Upper lobe of left lung (tissue), 4 donors: ENCODE data around the gene COL18A1.

ENCODE experiments used
- POLR2A ChIP-seq, 4 donors: fragments of 450-650 bp; IDR thresholded peaks; one replicate each; pipeline ENCODE4 v1.5.1; 2016 to 2017; ENCODE audit warnings: antibody characterized with exemption in 4 of 4, mild to moderate bottlenecking in 2 of 4
- POLR2AphosphoS5 ChIP-seq, 2 donors: sonication (generic); formaldehyde crosslinking; IDR thresholded peaks; one replicate each; pipeline ENCODE4 v1.5.1; 2017; ENCODE audit warnings: antibody characterized with exemption in 2 of 2
- TF ChIP-seq, protein P1 (sequence below), 6 experiments: fragments of 450-650 bp in 4 of 6; fragments of 200-600 bp in 2 of 6; sonication (generic) in 2 of 6; IDR thresholded peaks; one replicate each; pipeline ENCODE4 v1.5.1; 2016 to 2019; ENCODE audit warnings: antibody characterized with exemption in 6 of 6

DNA sequence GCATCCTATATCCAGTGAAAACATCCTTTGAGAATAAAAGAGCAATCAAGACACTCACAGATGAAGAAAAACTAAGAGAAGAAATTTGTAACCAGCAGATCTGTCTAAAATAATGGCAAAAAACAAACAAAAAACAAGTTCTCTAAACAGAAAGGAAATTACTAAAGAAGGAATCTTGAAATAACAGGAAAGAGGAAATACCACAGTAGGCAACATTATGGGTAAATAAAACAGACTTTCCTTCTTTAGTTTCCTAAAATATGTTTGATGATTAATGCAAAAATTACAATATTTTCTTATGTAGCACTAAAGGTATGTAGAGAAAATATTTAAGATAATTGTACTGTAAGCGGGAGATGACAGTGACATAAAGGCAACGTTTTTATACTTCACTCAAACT, 113.8 kb downstream of the COL18A1 start:
- TF ChIP-seq, protein P1, sequence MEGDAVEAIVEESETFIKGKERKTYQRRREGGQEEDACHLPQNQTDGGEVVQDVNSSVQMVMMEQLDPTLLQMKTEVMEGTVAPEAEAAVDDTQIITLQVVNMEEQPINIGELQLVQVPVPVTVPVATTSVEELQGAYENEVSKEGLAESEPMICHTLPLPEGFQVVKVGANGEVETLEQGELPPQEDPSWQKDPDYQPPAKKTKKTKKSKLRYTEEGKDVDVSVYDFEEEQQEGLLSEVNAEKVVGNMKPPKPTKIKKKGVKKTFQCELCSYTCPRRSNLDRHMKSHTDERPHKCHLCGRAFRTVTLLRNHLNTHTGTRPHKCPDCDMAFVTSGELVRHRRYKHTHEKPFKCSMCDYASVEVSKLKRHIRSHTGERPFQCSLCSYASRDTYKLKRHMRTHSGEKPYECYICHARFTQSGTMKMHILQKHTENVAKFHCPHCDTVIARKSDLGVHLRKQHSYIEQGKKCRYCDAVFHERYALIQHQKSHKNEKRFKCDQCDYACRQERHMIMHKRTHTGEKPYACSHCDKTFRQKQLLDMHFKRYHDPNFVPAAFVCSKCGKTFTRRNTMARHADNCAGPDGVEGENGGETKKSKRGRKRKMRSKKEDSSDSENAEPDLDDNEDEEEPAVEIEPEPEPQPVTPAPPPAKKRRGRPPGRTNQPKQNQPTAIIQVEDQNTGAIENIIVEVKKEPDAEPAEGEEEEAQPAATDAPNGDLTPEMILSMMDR (IDR thresholded peaks at IDR 0.05): no peak
- TF ChIP-seq POLR2AphosphoS5 (IDR thresholded peaks at IDR 0.05) (no peak), POLR2A (IDR thresholded peaks at IDR 0.05) (no peak)
